Measurements from ENCODE around the gene IL17REL. TPM values are rescaled to one million over a fixed set of nuclear protein-coding genes. Genes with fewer than 3 reads are reported as not detected.

IL17REL gene
- total RNA-seq, 2 donors from 2014 or later, result 0.15 TPM; not detected in 1

GRCh38 chr22:49975543-49976389, 36.8 kb downstream of the IL17REL start:
- no peaks in the 10 kb centered on the region for H3K4me1 ChIP-seq (ENCODE audit: control insufficient read depth, insufficient read depth, low read length)
- no peak overlapping the region for H3K27ac Mint-ChIP-seq
- WGBS, 2 experiments (ENCODE audit: insufficient coverage in 1 of 2, insufficient read length in 1 of 2), result 72% methylated on average over 15 of the region's 17 CpGs; no CpG with 5 or more reads in 1 of the 2 experiments
- H3K4me3 Mint-ChIP-seq, result no peak overlapping the region
- H3K9me3 Mint-ChIP-seq, result peaks cover 10% of the 10 kb centered on the region
- H3K36me3 ChIP-seq (ENCODE audit: control insufficient read depth, insufficient read depth, low read length), result no peaks in the 10 kb centered on the region
- H3K9ac ChIP-seq (ENCODE audit: extremely low read depth, low read length, poor library complexity, severe bottlenecking), result no peak overlapping the region
- peaks cover 11% of the 10 kb centered on the region for H3K27me3 Mint-ChIP-seq (ENCODE audit: insufficient read depth)
- TF ChIP-seq CTCF (conservative IDR thresholded peaks at IDR 0.05), result no peak
- H3K36me3 Mint-ChIP-seq (ENCODE audit: low read depth), result no peaks in the 10 kb centered on the region
- peaks cover under 1% of the 10 kb centered on the region for H3K4me1 Mint-ChIP-seq
- peaks cover 23% of the 10 kb centered on the region for H3K27me3 ChIP-seq (ENCODE audit: control insufficient read depth, insufficient read depth, low read length, poor library complexity, severe bottlenecking)
- H3K9me3 ChIP-seq (ENCODE audit: control insufficient read depth, low read length), result no peaks in the 10 kb centered on the region
- no peak overlapping the region for H3K27ac ChIP-seq (ENCODE audit: low read depth, low read length)
- H3K4me3 ChIP-seq (ENCODE audit: low read length), result no peak overlapping the region
- peak; percentile 79 for DNase-seq

- no peaks in the 10 kb centered on the region for H3K9me3 Mint-ChIP-seq
- no peak overlapping the region for H3K4me3 Mint-ChIP-seq
These were observed 39.3 kb downstream of the IL17REL start for GRCh38 chr22:49973018-49973961.

More at GRCh38 chr22:49973018-49973961, 39.3 kb downstream of the IL17REL start:
- Histone ChIP-seq H3K9ac (ENCODE audit: extremely low read depth, low read length, poor library complexity, severe bottlenecking) (no peak overlapping the region), H3K4me1 (ENCODE audit: control insufficient read depth, insufficient read depth, low read length) (no peaks in the 10 kb centered on the region), H3K9me3 (ENCODE audit: control insufficient read depth, low read length) (no peaks in the 10 kb centered on the region), H3K36me3 (ENCODE audit: control insufficient read depth, insufficient read depth, low read length) (no peaks in the 10 kb centered on the region), H3K27ac (ENCODE audit: low read depth, low read length) (no peak overlapping the region), H3K4me3 (ENCODE audit: low read length) (no peak overlapping the region), H3K27me3 (ENCODE audit: control insufficient read depth, insufficient read depth, low read length, poor library complexity, severe bottlenecking) (peaks cover 35% of the 10 kb centered on the region)
- Mint-ChIP-seq H3K4me1 (peaks cover 4% of the 10 kb centered on the region), H3K27ac (no peak overlapping the region), H3K36me3 (ENCODE audit: low read depth) (no peaks in the 10 kb centered on the region), H3K27me3 (ENCODE audit: insufficient read depth) (peaks cover 10% of the 10 kb centered on the region)
- DNase-seq, result no peak
- WGBS, 2 experiments (ENCODE audit: insufficient coverage in 1 of 2, insufficient read length in 1 of 2), result 65 to 83% methylated on average over 2 to 5 of the region's 5 CpGs
- TF ChIP-seq CTCF (conservative IDR thresholded peaks at IDR 0.05), result no peak
